H9 (cell line): ENCODE measurements around the gene RNF113A. TPM values are rescaled to one million over a fixed set of nuclear protein-coding genes. Genes with fewer than 3 reads are reported as not detected.

Experiments
- DNase-seq: peaks from one replicate; pipeline ENCODE4 v3.0.0-alpha.2; 2017
- H2AFZ ChIP-seq: one replicate; pipeline ENCODE4 v1.6.1; 2013; ENCODE audit warnings: mild to moderate bottlenecking, low read length, control low read depth, moderate library complexity
- H2AK5ac ChIP-seq: 2 replicates; pipeline ENCODE4 v1.6.1; 2013; ENCODE audit warnings: low read length, control low read depth, mixed read lengths; ENCODE audit not compliant: insufficient read length
- H2BK120ac ChIP-seq: one replicate; pipeline ENCODE4 v1.6.1; 2013; ENCODE audit warnings: low read depth, mild to moderate bottlenecking, low read length, control low read depth, inconsistent platforms; ENCODE audit not compliant: poor library complexity, severe bottlenecking
- H2BK12ac ChIP-seq: 2 replicates; pipeline ENCODE4 v1.6.1; 2013; ENCODE audit warnings: low read length, control low read depth, mixed read lengths, low read depth; ENCODE audit not compliant: insufficient read length
- H2BK15ac ChIP-seq: 2 replicates; pipeline ENCODE4 v1.6.1; 2013; ENCODE audit warnings: low read depth, low read length, control low read depth
- H2BK20ac ChIP-seq: one replicate; pipeline ENCODE4 v1.6.1; 2013; ENCODE audit warnings: low read depth, mild to moderate bottlenecking, low read length, control low read depth, inconsistent platforms; ENCODE audit not compliant: poor library complexity, severe bottlenecking
- H2BK5ac ChIP-seq: 2 replicates; pipeline ENCODE4 v1.6.1; 2013; ENCODE audit warnings: low read length, control low read depth, mixed read lengths; ENCODE audit not compliant: insufficient read length
- H3K14ac ChIP-seq: 2 replicates; pipeline ENCODE4 v1.6.1; 2013; ENCODE audit warnings: low read length, control low read depth; ENCODE audit not compliant: insufficient read depth
- H3K18ac ChIP-seq: 2 replicates; pipeline ENCODE4 v1.6.1; 2013; ENCODE audit warnings: low read depth, mild to moderate bottlenecking, mixed read lengths, low read length, control low read depth; ENCODE audit not compliant: insufficient read length
- H3K23ac ChIP-seq: 2 replicates; pipeline ENCODE4 v1.6.1; 2013; ENCODE audit warnings: low read length, control low read depth, mixed read lengths, low read depth; ENCODE audit not compliant: insufficient read length
- H3K23me2 ChIP-seq: 2 replicates; pipeline ENCODE4 v1.6.1; 2013; ENCODE audit warnings: low read depth, mild to moderate bottlenecking, mixed read lengths, low read length, control low read depth; ENCODE audit not compliant: insufficient read length, poor library complexity, severe bottlenecking
- H3K27ac ChIP-seq: 2 replicates; pipeline ENCODE4 v1.5.1; 2013; ENCODE audit warnings: low read length, control low read depth, mixed read lengths, low read depth; ENCODE audit not compliant: insufficient read length
- H3K27me3 ChIP-seq: 2 replicates; pipeline ENCODE4 v1.6.1; 2013; ENCODE audit warnings: low read length, control low read depth, inconsistent platforms; ENCODE audit not compliant: insufficient read depth
- H3K4ac ChIP-seq: 2 replicates; pipeline ENCODE4 v1.6.1; 2013; ENCODE audit warnings: low read depth, mild to moderate bottlenecking, control low read depth, inconsistent platforms, low read length, moderate library complexity
- H3K4me1 ChIP-seq: 2 replicates; pipeline ENCODE4 v1.6.1; 2013; ENCODE audit warnings: low read length, control low read depth, inconsistent platforms; ENCODE audit not compliant: insufficient read depth
- H3K4me2 ChIP-seq: 2 replicates; pipeline ENCODE4 v1.6.1; 2013; ENCODE audit warnings: low read length, control low read depth, mixed read lengths; ENCODE audit not compliant: insufficient read length, insufficient read depth
- H3K56ac ChIP-seq: 2 replicates; pipeline ENCODE4 v1.6.1; 2013; ENCODE audit warnings: low read depth, mild to moderate bottlenecking, mixed read lengths, low read length, control low read depth; ENCODE audit not compliant: insufficient read length
- H3K79me1 ChIP-seq: 2 replicates; pipeline ENCODE4 v1.6.1; 2013; ENCODE audit warnings: low read depth, mild to moderate bottlenecking, moderate library complexity, low read length, control low read depth, inconsistent platforms; ENCODE audit not compliant: insufficient read depth, poor library complexity, severe bottlenecking
- H3K79me2 ChIP-seq: 2 replicates; pipeline ENCODE4 v1.6.1; 2013; ENCODE audit warnings: low read length, control low read depth, inconsistent platforms; ENCODE audit not compliant: insufficient read depth
- H3K9ac ChIP-seq: 2 replicates; pipeline ENCODE4 v1.6.1; 2013; ENCODE audit warnings: low read length, control low read depth, mixed read lengths; ENCODE audit not compliant: insufficient read length; ENCODE audit errors: extremely low read depth
- H3K9me3 ChIP-seq: one replicate; pipeline ENCODE4 v1.6.1; 2013; ENCODE audit warnings: low read depth, low read length, inconsistent platforms; ENCODE audit not compliant: control insufficient read depth
- H3T11ph ChIP-seq: one replicate; pipeline ENCODE4 v1.6.1; 2013; ENCODE audit warnings: mild to moderate bottlenecking, low read length, control low read depth, inconsistent platforms
- H4K20me1 ChIP-seq: one replicate; pipeline ENCODE4 v1.6.1; 2013; ENCODE audit not compliant: control insufficient read depth, insufficient read length, insufficient read depth
- H4K5ac ChIP-seq: 2 replicates; pipeline ENCODE4 v1.6.1; 2013; ENCODE audit warnings: low read depth, mild to moderate bottlenecking, mixed read lengths, low read length, control low read depth; ENCODE audit not compliant: insufficient read length
- H4K8ac ChIP-seq: replicated peaks from 2 replicates; pipeline ENCODE4 v1.6.1; 2013; ENCODE audit warnings: low read length, control low read depth, mixed read lengths, low read depth; ENCODE audit not compliant: insufficient read length
- H4K91ac ChIP-seq: 2 replicates; pipeline ENCODE4 v1.6.1; 2013; ENCODE audit warnings: low read depth, mild to moderate bottlenecking, moderate library complexity, mixed read lengths, low read length, control low read depth; ENCODE audit not compliant: insufficient read length
- H3K27ac Mint-ChIP-seq, 3 experiments: 2 replicates in 2 of 3; 3 replicates in 1 of 3; pipeline ENCODE4 v1.8.0; 2020 to 2021; ENCODE audit warnings: mixed read lengths in 3 of 3, mild to moderate bottlenecking in 1 of 3, moderate library complexity in 1 of 3
- H3K27me3 Mint-ChIP-seq: 2 replicates; pipeline ENCODE4 v1.8.0; 2021; ENCODE audit warnings: low read depth, mild to moderate bottlenecking, moderate library complexity, mixed read lengths
- H3K36me3 Mint-ChIP-seq, 3 experiments: 2 replicates in 2 of 3; 3 replicates in 1 of 3; pipeline ENCODE4 v1.8.0; 2020 to 2021; ENCODE audit warnings: low read depth in 3 of 3, mixed read lengths in 3 of 3; ENCODE audit not compliant: insufficient read depth in 1 of 3
- H3K4me1 Mint-ChIP-seq, 2 experiments: 2 replicates each; pipeline ENCODE4 v1.8.0; 2020; ENCODE audit warnings: mixed read lengths in 2 of 2
- H3K4me3 Mint-ChIP-seq, 2 experiments: 2 replicates in 1 of 2; 3 replicates in 1 of 2; pipeline ENCODE4 v1.8.0; 2020 to 2021; ENCODE audit warnings: mild to moderate bottlenecking in 2 of 2, mixed read lengths in 2 of 2, moderate library complexity in 1 of 2
- H3K9me3 Mint-ChIP-seq, 2 experiments: 2 replicates in 1 of 2; 3 replicates in 1 of 2; pipeline ENCODE4 v1.8.0; 2020; ENCODE audit warnings: mild to moderate bottlenecking in 2 of 2, mixed read lengths in 2 of 2, moderate library complexity in 1 of 2
- CTCF ChIP-seq: fragments of 200-600 bp; sonication (generic); conservative IDR thresholded peaks from 3 replicates; pipeline ENCODE4 v1.8.0; 2021; ENCODE audit warnings: antibody characterized with exemption, mild to moderate bottlenecking
- WGBS: extraction: QIAGEN DNeasy Blood & Tissue Kit; methylation state at CpG from one replicate; pipeline ENCODE4 v1.1.7; 2013; ENCODE audit warnings: missing lambda C conversion rate, low lambda C conversion rate, mixed read lengths; ENCODE audit not compliant: insufficient read length; ENCODE audit errors: extremely low coverage; 5-methylcytosine and 5-hydroxymethylcytosine counted together
- total RNA-seq: library from RNA; stranded (reverse); gene quantifications from 2 replicates; pipeline ENCODE4 v1.2.1, GENCODE V29; 2021

Gene RNF113A
- total RNA-seq, 1 experiment from 2014 or later, result 13.7 TPM

- no peaks in the 10 kb centered on the region for H4K20me1 ChIP-seq
- H2AK5ac ChIP-seq, result no peak overlapping the region
- Mint-ChIP-seq H3K4me3 (peak overlapping the region; percentile 60 to 78), H3K4me1 (0 out of 4 replicates have a peak, but pooled peaks cover 0 to 2% of the 10 kb centered on the region in 2 experiments), H3K9me3 (peaks cover 46 to 53% of the 10 kb centered on the region in 2 experiments), H3K27me3 (no peaks in the 10 kb centered on the region; the same call in none of the 2 replicates), H3K27ac (no peak overlapping the region), H3K36me3 (0 out of 7 replicates have a peak, but pooled peaks cover 0 to 5% (median 0%) of the 10 kb centered on the region in 3 experiments)
- peak overlapping the region; percentile 27 for H3K4me2 ChIP-seq
- H3K79me1 ChIP-seq, result no peaks in the 10 kb centered on the region
- no peak overlapping the region for H3K23ac ChIP-seq
- H4K91ac ChIP-seq, result no peak overlapping the region
- H3K18ac ChIP-seq, result no peak overlapping the region
- H2AFZ ChIP-seq, result no peak overlapping the region
- no peak overlapping the region for H4K5ac ChIP-seq
- H3K9ac ChIP-seq, result no peak overlapping the region
- no peaks in the 10 kb centered on the region for H3K79me2 ChIP-seq
- no peak overlapping the region for H4K8ac ChIP-seq
- TF ChIP-seq CTCF, result peak; percentile 73
- no peak overlapping the region for H3K4ac ChIP-seq
- H3K56ac ChIP-seq, result no peak overlapping the region
- H3T11ph ChIP-seq, result no peak overlapping the region
- no peaks in the 10 kb centered on the region for H3K4me1 ChIP-seq
- H2BK20ac ChIP-seq, result no peak overlapping the region
- no peaks in the 10 kb centered on the region for H3K23me2 ChIP-seq
- H3K27ac ChIP-seq, result no peak overlapping the region
- H2BK120ac ChIP-seq, result no peak overlapping the region
- no CpG with 5 or more reads among the region's 40 CpGs for WGBS
- no peak overlapping the region for H2BK5ac ChIP-seq
- peaks cover 21% of the 10 kb centered on the region for H3K9me3 ChIP-seq
- no peak overlapping the region for H2BK15ac ChIP-seq
- peak; percentile 88 for DNase-seq
- no peak overlapping the region for H2BK12ac ChIP-seq
- H3K14ac ChIP-seq, result no peak overlapping the region
- no peaks in the 10 kb centered on the region for H3K27me3 ChIP-seq
These were observed 16.3 kb upstream of the RNF113A start for GRCh38 chrX:119887721-119888425.
